ENCODE measurements around the gene COPZ1.

COPZ1 gene

DNA sequence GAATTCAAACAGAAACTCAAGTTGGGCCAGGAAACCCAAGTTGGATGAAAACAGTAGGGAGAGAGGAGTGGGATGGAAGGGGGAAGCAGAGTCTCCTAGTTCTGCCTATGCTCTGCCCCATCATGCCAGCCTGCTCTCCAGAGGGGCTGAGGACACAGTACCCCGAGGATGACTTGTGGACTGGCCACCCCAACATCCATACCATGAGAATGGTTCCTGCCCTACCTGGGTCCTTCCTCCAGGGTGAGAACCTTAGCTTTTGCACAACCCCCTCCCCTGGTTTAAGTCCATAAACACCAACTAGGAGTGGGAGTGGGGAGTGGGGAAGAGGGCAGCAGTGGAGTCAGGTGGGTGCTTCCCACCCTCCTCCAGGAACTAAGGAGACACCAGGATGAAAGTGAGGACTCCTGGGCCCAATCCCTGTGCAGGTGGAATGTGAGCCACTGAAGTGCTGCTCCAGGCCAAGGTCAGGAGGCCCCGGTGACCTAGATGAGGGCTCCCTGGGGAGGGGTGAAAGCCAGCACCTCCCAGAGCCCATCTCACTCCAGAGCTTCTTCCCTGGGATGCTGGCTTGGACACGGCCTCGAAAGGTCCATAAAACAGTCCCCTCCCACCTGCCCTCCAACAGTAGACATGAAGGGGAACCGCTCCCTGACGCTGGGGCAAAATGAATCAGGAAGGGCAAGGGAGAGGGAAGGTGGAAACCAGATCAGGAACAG lies 53.0 kb downstream of the COPZ1 start:
- no peak for DNase-seq (ENCODE audit: low read depth)

DNA sequence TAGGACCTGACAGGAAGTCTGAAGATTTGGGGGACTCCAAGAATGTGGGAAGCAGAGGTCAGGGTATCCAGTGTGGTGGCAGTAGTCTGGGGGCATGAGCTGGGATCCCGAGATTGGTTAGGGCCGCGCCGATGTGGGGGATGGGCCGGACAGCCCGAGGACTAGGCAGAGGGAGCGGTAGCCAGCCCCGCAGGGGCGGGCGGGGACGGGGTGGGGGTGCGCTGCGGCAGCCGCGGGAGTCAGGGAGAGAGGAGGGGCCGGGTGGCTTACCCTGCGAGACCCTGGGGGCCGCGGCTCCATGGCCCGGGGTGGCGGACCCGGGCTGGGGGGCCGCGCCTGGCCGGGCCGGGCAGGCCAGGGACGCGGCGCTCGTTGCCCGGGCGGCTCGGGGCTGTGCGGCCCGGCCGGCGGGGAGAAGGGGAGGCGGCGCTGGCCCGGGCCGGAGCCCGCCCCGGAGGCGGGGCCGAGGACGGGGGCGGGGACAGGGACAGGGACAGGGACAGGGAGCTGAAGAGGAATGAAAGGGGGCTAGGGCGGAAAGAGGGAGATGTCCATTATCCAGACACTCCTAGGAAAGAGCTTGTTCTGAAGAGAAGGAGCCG lies 54.0 kb downstream of the COPZ1 start:
- no peak for DNase-seq (ENCODE audit: low read depth)

DNA sequence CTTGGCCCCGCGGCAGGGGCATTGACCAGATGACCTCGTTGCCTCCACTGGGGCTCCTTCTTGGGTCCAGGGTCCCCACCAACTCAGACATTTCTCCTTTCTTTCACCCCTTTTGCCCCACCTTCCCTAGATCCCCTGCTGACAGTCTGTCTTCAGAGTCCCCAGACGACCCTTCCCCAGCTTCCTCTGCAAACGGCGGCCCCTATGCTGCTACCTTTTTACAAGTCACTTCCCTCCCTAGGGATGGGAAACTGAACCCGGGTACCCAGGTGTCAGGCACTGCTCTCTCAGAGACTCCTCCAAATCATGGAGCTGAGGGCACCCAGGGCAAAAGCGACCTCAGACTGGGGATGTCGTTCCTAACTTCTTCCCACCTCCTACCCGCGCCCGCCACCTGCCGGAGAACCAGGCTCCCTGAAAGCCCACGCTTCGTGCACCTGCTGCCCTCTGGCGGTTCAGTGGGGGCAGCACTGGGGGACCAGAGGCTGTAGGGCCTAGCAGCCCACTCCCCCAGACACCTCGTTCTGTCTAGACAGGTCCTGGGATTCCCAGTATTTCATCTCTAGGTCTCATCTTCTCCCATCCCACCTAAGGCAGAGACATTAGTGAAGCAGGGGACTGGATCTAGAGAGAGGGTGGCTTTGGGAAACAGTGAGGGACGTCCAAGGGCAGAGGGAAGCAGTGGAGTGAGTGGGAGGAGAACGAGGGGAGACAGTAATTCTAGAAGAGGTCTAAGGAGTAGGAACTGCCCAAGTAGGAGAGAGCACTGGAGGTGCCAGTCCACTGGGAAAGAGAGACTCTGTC lies 54.7 kb downstream of the COPZ1 start:
- peak; percentile 93 for DNase-seq (ENCODE audit: low read depth)

DNA sequence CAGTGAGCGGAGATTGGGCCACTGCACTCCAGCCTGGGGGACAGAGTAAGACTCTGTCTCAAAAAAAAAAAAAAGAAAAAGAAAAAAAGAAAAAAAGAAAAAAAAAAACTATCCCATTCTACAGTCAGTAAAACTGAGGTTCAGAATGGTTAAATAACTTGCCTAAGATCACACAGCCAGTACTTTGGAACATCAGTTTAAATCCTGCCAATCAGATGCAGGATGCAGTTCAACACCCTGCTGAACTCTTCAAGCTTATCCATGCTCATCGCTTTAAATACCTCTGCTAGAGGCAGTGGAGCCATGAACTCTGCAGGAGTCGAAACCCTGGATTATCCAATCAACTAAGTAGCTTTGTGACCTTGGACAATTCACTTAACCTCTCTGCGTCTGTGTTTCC lies 56.2 kb downstream of the COPZ1 start:
- no peak for DNase-seq (ENCODE audit: low read depth)

DNA sequence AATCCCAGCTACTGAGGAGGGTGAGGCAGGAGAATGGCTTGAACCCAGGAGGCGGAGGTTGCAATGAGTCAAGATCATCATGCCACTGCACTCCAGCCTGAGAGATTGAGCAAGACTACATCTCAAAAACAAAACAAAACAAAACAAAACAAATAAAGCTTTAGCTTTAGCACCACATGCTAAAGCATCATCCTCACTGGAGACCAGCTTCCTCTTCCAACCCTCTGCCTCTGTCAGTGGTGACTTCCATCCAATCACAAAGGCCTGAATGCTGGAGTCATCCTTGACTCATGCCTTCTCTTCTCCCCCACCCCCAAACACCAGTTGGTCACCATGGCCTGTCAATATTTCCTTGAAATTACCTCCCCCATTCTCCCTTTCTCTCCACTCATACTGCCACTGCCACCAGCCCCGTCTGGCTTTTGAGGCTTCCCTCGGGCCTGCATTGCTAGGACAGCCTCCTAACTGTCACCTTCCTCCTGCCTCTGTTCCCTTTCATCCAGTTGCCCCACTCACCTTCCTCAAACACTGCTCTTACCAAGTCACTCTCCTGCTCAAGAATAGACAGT lies 58.2 kb downstream of the COPZ1 start:
- DNase-seq (ENCODE audit: low read depth), result no peak

DNA sequence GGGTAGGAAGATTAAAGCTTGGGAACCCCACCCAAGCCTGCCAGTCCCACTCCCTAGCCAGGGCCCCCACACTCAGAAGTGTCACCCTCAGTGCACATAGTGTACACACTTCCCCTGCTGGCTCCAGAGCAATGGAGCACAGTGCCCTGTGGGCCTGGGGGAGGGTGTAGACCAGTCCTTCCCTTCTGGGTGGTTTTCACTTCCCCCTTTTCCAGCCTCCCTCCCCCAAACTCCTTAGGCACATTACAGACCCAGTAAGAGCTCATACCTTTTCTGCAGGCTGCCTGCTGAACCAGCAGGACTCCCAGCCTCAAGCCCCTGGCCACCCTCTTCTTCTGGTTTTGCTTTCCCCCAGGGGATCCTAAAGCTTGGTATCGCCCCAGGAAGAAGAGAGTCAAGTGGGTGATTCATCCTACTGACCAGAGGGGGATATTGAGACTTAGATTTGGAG lies 59.7 kb downstream of the COPZ1 start, which contains the start of gene ZNF385A:
TSS of gene ZNF385A (minus strand) at position 143 of the 451 bp plus-strand sequence. CDS start 219 bp downstream, outside the sequence.
- no peak for DNase-seq (ENCODE audit: low read depth)

DNA sequence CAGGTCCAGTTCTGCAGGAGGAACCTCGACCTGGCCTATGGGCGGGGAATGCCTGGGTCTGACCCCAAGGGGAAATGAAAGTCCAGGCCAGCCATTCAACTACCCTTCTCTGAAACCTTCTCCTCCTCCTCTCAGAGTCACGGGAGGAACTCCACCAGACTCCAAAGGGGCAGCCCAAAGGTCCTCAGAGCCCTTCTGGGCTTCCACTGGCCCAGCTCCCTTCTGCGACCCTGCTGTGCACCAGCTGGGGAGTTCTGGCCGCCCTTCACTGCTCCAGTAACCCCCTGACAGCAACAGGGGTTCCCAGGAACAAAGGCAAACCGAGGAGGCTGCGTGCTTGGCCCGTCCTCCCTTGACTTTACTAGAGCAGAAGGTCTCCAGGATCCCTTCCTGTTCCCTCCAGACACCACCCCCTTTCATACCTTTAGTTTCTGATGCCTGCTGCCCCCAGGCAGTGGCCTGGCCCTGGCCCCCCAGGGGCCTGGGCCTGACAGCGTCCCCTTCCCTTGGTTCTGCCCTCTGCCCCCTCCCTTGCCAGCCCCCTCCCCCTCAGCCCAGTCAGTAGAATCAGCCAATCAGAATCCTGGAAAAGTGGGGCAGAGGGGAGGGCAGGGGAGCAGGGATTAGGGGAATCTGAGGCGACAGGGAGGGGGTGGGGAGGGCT lies 60.5 kb downstream of the COPZ1 start:
- DNase-seq (ENCODE audit: low read depth), result no peak

DNA sequence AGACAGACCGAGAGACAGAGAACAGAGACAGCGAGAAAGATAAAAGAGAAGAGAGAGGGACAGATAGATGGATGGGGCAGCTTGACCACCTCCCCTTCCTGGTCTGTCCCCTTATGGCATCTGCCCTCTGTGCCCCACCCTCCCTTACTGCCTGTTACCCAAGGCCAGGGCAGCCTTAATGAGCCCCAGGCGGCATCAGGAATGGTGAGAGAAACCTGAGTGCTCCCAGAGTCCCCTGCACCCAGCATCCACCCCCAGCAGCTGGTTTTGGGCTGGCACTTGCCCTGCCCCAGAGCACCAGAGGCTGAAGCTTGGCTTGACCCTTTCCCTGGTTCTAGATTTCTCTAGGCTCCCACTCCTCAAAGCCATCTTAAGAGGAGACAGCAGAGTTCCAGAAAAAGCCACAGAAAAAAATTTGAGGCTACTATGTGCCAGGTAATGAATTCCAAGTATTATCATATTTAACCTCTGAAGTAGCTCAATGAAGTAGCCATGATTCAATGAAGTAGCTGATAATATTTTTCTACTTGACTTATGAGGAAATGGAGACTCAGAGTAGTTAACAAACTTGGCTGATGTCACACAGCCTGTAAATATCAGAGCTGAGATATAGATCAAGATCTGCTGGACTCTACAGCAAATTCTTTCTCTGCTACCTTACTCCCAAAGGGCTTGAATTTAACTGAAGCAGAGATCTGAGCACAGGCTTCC lies 61.6 kb downstream of the COPZ1 start:
- DNase-seq (ENCODE audit: low read depth), result no peak

DNA sequence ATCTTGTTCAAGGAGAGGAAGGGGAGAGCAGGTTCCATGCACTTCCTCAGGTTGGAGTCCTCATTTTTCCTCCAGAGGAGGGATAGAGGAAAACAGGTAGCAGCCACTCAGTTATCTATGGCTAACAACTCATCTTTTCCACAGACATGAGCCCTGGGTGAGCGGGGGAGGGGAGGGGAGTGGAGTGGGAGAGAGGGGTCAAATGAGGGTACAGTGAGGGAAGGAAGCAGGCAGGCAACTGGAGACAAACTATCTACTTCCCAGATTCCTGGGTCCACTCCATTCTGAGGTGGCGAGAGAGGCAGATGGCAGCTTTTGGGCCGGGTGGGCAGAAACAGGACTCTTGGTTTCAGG lies 62.2 kb downstream of the COPZ1 start:
- no peak for DNase-seq (ENCODE audit: low read depth)

DNA sequence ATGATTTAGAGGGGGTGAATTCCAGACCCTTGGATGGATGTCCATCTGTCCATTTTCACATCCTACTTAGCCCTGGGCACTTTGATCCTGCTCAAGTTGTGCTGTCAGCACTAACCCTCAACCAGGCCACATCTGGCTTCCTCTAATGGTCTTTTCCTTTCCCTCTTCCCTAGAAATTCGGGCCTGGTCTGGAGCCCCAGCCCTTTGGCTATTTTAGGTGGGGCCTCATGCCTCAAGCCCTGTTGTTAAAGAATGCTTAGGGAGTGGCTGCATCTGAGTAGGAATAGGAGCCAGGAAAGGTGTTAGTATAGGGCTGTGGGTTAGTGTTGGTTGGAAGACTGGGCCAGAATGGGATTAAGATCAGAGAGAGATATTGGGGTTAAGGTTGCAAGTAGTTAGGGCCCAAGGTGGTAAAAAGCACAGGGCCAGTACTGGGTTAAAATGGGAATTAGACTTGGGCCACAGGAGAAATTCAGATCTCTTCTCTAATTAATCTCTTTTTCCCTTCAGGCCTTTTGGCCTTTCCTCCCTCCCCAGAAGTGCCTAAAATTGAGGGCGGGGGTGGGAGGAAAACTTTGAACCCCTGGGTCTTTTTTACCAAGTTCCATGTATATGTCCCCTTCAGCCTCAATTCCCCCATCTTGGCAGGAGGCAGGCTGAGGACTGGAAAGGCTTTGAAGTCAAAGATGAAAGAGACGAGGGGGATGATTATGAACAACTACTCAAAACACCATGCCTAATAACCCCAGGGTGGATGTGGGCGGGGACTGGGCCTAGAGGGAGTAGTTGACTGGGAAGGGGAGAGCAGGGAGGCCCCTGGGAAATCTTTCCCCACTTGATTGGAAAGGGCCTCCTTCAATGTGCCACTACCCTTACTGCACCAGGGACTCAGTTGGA lies 63.6 kb downstream of the COPZ1 start:
- no peak for DNase-seq (ENCODE audit: low read depth)

DNA sequence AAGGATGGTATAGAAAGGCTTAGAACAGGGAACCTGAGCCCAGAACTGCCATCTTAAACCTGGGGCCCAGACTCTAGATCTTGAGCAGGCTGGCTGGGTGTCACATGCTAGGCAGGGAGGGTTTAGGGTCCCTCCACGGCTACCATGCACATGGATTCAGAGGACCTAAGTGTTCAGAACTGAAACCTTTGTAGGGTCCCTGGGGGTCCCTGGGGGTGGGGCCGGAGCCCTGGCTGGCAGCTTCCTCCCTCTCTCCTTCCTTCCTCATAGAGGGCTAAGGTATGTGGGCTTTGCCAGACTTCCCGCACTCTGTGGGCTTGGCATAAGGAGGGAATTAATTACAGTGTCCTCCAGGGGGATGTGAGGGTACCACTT lies 64.2 kb downstream of the COPZ1 start:
- no peak for DNase-seq (ENCODE audit: low read depth)

DNA sequence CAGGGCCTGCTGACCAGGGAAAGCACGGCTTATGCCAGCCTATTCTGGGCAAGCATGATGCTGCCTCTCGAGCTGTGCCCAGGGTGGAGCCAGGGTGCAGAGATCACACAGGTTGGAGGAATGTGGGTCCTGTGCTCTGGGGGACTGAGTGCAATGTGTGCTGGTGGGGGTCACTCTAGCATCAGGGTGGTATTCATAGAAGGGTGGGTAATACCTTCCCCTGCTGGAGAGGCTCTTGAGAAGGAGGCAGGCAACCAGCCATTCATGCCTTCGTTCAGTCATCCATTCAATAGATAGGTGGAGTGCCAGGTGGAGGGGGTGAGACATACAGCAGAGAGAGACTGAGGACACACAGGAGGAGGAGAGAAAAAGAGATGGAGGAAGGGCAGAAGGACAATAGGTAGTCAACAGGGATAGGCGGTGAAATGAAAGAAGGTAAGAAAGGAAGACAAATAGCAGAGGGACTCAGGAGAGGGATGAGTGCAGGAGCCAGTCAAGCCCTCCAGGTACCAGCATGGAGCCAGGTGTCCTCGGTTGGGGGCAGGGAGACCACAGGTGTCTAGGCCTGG lies 64.8 kb downstream of the COPZ1 start:
- no peak for DNase-seq (ENCODE audit: low read depth)

DNA sequence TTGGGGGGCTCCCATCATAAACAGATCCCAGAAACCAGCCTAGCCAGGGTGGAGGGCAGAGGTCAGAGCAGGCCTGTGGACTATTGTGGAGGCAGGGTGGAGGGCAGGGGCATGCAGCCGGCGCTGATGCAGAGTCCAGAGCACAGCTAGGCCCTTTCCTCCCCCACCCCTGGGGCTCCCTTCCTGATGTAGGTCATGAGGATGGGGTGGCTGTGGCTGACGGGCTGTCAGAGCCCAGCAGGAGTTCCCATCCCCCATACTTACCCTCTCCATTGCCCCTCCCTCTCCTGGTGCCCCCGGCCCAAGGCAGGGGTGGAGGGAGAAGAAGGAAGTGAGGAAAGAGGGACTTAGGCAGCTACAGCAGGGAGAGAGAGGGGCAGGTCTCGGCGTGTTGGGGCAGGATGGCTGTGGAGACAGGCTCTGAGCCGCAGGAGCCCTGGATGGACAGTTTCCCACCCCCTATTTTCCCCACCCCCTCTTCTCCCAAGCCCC lies 65.3 kb downstream of the COPZ1 start:
- no peak for DNase-seq (ENCODE audit: low read depth)

DNA sequence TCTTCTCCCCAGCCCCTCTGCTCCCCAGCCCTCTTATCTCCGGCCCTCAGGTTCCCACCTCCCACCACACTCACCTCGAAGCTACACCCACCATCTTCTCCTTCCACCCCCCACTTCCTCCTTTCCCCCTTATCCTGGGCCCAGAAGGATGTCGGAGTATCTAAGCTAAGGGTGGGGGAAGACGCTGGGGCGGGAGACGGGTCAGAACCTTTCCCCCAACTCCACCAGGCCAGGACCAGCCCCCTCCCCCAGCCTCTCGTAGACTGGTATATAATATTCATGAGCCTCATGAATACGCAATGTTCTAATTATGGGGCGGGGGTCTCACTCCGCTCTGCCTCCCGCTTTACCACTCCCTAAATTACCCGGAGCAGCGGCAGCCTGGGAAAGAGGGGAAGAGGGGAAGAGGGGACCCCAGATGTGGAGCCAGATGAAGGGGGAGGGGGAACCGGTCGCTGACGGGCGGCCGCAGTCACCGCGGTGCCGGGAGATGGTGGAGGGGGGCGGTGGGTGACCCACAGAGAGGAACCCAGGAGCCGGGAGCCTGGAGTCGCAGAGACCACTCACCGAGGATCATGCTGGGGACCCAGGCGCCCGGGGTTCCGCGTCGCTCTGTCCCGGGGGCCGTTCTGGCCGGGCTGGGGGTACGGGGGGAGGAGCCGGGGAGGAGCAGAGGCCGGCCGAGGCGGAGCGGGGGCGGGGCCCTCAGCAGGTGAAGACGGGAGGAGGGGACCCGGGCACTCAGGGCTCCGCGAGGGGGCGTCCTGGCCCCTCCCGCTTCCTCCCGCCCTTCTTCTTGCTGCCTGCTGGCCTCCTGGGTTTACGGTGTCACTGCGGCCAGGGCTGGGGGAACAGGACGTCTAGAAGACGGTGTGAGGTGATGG lies 66.0 kb downstream of the COPZ1 start:
- DNase-seq (ENCODE audit: low read depth), result peak; percentile 60

DNA sequence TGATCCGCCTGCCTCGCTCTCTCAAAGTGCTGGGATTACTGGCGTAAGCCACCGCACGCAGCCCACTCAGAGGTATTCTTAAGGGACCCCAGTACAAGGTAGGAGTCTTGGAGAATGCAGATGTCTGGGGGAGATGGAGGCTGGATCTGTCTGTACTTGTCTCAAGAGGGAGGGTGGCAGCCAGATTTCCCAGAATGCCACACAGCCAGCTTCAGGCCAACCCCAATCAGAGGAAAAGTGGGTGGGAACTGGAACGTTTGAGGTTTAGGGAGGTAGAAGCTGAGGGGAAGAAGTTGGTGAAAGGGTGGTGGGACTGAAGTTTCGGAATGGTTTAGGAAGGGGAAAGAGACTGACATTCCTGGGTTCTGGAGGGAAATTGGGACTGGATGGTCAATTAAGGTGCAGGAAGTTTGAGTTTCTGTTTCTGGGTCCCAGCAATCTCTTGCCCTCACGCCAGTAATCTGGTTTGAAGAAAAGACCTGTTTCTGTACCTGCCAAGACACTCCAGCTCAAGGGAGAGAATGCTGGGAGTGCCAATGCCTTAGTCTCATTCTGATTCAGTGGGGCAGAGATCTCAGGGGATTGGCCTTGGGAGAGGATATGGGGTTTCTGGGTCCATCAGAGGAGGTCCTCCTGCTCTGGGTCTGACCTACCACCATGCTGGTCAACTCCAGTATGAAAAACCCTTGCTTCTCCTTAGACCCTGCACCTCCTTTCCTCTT lies 67.7 kb downstream of the COPZ1 start:
- no peak for DNase-seq (ENCODE audit: low read depth)

DNA sequence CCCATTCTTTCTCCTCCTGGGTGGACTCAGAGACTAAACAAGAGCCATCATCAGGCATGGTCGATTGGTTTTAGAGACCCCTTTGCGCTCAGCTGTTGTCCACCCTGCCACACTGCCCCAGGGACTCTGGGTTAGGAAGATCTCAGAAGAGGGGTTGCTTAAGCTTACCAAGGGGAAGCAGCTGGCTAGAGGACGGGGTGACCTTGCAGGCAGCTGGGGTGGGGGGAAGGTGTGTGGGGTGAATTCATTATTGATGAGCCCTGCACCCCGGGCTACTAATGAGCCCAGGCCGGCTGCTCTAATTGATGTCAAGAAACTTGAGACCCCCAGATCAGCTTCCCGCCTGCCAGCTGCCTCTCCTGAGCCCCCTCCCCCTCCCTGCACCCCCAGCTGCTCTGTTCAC lies 68.3 kb downstream of the COPZ1 start:
- DNase-seq (ENCODE audit: low read depth), result no peak

DNA sequence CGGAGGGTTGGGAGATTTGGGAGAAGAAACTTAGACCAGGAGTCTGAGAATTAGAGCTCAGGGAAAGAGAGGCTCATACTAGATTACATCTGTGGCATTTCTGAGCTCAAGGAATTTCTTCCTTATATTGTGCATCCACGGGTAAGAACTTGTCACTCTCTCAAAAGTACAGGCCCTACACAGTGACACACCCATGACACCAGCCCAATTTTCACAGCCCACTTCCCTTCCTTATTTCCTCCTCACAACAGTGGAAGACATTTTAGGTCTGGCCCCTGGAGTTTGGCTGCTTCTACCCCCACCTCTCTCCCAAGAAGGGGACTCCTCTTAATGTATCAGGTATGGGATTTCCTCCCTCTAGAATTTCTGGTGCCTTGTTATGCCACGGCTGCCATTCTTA lies 68.8 kb downstream of the COPZ1 start:
- DNase-seq (ENCODE audit: low read depth), result no peak

DNA sequence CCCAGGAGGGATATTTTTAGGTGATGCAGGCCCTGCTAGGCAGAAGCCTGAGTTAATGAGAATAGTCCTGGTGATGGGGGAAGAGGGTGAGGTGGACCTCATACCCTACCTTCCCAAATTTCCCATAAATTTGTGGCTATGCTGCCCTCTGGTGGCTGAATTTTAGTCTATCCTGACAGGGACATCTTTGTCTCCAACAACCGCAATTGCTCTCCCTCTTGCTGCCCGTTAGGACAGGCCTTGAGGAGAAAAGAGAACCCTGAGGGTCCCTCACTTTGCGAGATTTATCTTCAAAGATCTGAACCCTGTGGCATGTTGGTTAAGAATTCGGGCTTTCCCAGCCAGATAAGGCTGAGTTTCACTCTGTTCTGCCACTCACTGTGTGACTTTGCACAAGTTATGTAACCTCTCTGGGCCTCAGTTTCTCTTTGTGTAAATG lies 69.4 kb downstream of the COPZ1 start:
- no peak for DNase-seq (ENCODE audit: low read depth)

Data from activated T-cell treated with anti-CD3 and anti-CD28 coated beads for 1 hour (primary cell).